ENCODE measurements around the gene GSTM5.

DNA sequence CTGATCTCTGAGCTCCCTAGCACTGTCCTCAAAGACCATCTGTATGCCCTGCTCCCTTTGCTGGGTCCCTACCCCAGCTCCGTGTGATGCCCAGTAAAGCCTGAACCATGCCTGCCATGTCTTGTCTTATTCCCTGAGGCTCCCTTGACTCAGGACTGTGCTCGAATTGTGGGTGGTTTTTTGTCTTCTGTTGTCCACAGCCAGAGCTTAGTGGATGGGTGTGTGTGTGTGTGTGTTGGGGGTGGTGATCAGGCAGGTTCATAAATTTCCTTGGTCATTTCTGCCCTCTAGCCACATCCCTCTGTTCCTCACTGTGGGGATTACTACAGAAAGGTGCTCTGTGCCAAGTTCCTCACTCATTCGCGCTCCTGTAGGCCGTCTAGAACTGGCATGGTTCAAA, 5.7 kb downstream of the GSTM5 start:
- TF ChIP-seq, protein P1, sequence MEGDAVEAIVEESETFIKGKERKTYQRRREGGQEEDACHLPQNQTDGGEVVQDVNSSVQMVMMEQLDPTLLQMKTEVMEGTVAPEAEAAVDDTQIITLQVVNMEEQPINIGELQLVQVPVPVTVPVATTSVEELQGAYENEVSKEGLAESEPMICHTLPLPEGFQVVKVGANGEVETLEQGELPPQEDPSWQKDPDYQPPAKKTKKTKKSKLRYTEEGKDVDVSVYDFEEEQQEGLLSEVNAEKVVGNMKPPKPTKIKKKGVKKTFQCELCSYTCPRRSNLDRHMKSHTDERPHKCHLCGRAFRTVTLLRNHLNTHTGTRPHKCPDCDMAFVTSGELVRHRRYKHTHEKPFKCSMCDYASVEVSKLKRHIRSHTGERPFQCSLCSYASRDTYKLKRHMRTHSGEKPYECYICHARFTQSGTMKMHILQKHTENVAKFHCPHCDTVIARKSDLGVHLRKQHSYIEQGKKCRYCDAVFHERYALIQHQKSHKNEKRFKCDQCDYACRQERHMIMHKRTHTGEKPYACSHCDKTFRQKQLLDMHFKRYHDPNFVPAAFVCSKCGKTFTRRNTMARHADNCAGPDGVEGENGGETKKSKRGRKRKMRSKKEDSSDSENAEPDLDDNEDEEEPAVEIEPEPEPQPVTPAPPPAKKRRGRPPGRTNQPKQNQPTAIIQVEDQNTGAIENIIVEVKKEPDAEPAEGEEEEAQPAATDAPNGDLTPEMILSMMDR (IDR thresholded peaks at IDR 0.05; ENCODE audit: low read depth, low read length): no peak
- TF ChIP-seq POLR2A (IDR thresholded peaks at IDR 0.05; ENCODE audit: extremely low read depth, insufficient read length): no peak
- no peak for TF ChIP-seq MYC (IDR thresholded peaks at IDR 0.05; ENCODE audit: low read depth, low read length)
- TF ChIP-seq MAX (IDR thresholded peaks at IDR 0.05; ENCODE audit: low read depth, low read length): no peak
